T-helper 17 cell (primary cell): ENCODE measurements around the gene PLA2G4C. TPM values are rescaled to one million over a fixed set of nuclear protein-coding genes. Genes with fewer than 3 reads are reported as not detected.
"Not testable (repeated sequence)": the region's sequence is repeated elsewhere in the genome, so short reads cannot be mapped to it uniquely, and the experiment has no call there.

Experiments used
- ATAC-seq: fragments of 150-1000 bp; cut with Tn5 transposase; 2 replicates; pipeline ENCODE4 v1.10.0; 2021; ENCODE audit warnings: mild to moderate bottlenecking, moderate library complexity
- DNase-seq, 3 donors: peaks; one replicate each; pipeline versions ENCODE4 v3.0.0 to v3.0.0-alpha.2; 2020 to 2021
- H3K9me3 ChIP-seq: one replicate; pipeline ENCODE4 v1.7.0; 2013; ENCODE audit warnings: low read length, mild to moderate bottlenecking; ENCODE audit not compliant: control insufficient read depth, poor library complexity, severe bottlenecking
- H3K27ac Mint-ChIP-seq: one replicate; pipeline ENCODE4 v1.8.0; 2022; ENCODE audit warnings: mild to moderate bottlenecking, moderate library complexity, mixed read lengths
- H3K27me3 Mint-ChIP-seq: one replicate; pipeline ENCODE4 v1.8.0; 2022; ENCODE audit warnings: mixed read lengths
- H3K36me3 Mint-ChIP-seq: one replicate; pipeline ENCODE4 v1.8.0; 2022; ENCODE audit warnings: low read depth, mixed read lengths
- H3K4me1 Mint-ChIP-seq: one replicate; pipeline ENCODE4 v1.8.0; 2022; ENCODE audit warnings: mild to moderate bottlenecking, mixed read lengths
- H3K4me3 Mint-ChIP-seq: one replicate; pipeline ENCODE4 v1.8.0; 2022; ENCODE audit warnings: mild to moderate bottlenecking, moderate library complexity, mixed read lengths
- total RNA-seq, 4 donors: library from RNA in 2 of 4; stranded (reverse) in 2 of 4; gene quantifications; one replicate each; pipeline ENCODE4 v1.2.3 and lab custom pipeline; 2022 to 2026

PLA2G4C gene
- total RNA-seq, 2 donors from 2014 or later, result 11.7 to 12.6 TPM

DNA sequence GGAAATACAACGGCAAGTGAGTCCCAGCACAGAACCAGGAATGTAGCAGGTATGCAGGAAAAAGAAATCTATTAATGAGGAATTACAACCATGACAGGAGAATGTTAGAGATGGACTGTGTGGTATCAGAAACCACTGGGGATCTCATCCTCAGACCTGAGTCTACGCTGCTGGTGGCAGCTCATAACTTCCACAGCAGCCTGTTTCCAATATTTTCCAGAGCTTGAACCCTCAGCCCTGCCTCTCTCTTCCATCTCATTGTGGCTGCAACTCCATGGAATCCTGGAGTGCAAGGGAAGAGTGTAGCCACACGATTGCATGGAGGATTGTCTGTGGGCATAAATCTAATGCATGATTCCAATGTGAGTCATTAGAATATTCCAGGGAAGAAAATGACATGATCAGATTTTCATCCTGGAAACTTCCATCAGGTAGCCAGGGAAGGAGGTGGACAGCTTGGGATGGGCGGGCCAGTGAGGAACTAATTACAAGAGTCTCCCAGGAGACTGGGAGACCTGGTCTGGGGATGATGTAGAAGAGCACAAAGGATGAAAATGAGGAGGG lies 14.9 kb downstream of the PLA2G4C start:
- ATAC-seq (no peak), DNase-seq (no peak)
- Mint-ChIP-seq H3K4me1 (no peaks in the 10 kb centered on the region), H3K36me3 (peaks cover 4% of the 10 kb centered on the region), H3K27me3 (no peaks in the 10 kb centered on the region), H3K4me3 (no peak overlapping the region), H3K27ac (no peak overlapping the region)
- no peaks in the 10 kb centered on the region for H3K9me3 ChIP-seq

GRCh38 chr19:48094855-48095203 lies 15.8 kb downstream of the PLA2G4C start:
- Mint-ChIP-seq H3K27ac (no peak overlapping the region), H3K36me3 (peaks cover 4% of the 10 kb centered on the region), H3K4me3 (no peak overlapping the region), H3K4me1 (no peaks in the 10 kb centered on the region), H3K27me3 (peaks cover 7% of the 10 kb centered on the region)
- ATAC-seq (no peak), DNase-seq (no peak)
- no peaks in the 10 kb centered on the region for H3K9me3 ChIP-seq

GRCh38 chr19:48094129-48094854 lies 16.3 kb downstream of the PLA2G4C start:
- ATAC-seq, result no peak
- H3K36me3 Mint-ChIP-seq, result peaks cover 4% of the 10 kb centered on the region
- H3K9me3 ChIP-seq, result no peaks in the 10 kb centered on the region
- no peaks in the 10 kb centered on the region for H3K4me1 Mint-ChIP-seq
- H3K4me3 Mint-ChIP-seq, result no peak overlapping the region
- H3K27ac Mint-ChIP-seq, result no peak overlapping the region
- DNase-seq, result no peak
- peaks cover 10% of the 10 kb centered on the region for H3K27me3 Mint-ChIP-seq

DNA sequence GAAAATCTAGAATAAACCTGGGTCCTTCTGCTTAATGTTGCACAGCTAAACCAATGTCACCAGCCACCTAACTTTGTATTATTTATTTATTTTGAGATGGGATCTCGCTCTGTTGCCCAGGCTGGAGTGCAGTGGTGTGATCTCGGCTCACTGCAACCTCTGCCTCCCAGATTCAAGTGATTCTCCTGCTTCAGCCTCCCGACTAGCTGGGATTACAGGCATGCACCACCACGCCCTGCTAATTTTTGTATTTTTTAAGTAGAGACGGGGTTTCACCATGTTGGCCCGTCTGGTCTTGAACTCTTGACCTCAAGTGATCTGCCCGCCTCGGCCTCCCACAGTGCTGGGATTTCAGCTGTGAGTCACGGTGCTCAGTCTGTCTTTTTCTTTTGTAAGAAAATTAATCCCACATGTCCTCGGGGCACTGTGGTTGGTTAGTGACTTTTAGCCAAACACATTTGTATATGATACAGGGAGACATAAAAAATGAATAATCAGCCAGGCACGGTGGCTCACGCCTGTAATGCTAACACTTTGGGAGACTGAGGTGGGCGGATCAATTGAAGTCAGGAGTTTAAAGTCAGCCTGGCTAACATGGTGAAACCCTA lies 19.4 kb downstream of the PLA2G4C start:
- H3K9me3 ChIP-seq, H3K36me3 Mint-ChIP-seq, H3K4me3 Mint-ChIP-seq, ATAC-seq, DNase-seq, H3K4me1 Mint-ChIP-seq, H3K27ac Mint-ChIP-seq: not testable (repeated sequence)
- H3K27me3 Mint-ChIP-seq, result peaks cover 21% of the 10 kb centered on the region

DNA sequence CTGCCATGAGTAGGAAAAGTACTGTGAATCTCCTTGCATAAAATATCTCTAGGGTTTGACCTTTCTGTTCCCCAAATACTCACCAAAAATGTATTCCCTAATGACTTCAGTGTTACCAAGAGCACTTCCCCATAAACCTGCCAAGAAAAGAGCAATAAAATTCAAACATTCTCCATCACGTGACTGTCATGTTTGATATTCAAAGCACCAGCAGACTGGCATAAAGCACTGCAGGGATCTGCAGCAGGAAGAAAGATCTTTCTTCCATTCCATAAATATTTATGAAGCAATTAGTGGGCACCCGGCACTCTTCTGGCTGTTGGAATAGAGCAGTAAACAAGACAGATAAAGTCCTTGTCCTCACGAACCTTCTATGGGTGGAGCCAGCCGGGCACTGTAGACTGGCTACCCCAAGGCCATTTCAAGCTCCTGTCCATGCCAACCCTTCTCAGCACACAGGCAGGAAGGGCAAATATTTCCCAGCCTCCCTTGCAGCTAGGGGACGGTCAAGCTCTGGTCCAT lies 20.3 kb downstream of the PLA2G4C start:
- no peak overlapping the region for H3K4me3 Mint-ChIP-seq
- H3K4me1 Mint-ChIP-seq, result no peaks in the 10 kb centered on the region
- peaks cover 21% of the 10 kb centered on the region for H3K27me3 Mint-ChIP-seq
- DNase-seq, result no peak
- no peak for ATAC-seq
- no peaks in the 10 kb centered on the region for H3K9me3 ChIP-seq
- no peak overlapping the region for H3K27ac Mint-ChIP-seq
- peaks cover 2% of the 10 kb centered on the region for H3K36me3 Mint-ChIP-seq

DNA sequence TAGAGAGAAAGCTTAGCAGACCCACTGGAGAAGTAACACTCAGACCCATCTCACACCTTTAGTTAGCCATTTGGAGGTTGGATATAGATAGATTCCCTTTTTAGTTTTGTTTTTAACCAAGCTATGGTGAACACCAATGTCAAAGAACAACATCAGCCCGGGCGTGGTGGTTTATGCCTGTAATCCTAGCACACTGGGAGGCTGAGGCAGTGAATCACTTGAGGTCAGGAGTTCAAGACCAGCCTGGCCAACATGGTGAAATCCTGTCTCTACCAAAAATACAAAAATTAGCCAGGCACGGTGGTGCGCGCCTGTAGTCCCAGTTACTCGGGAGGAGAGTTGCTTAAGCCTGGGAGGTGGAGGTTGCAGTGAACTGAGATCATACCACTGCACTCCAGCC lies 21.6 kb downstream of the PLA2G4C start:
- not testable (repeated sequence) for H3K4me1 Mint-ChIP-seq, DNase-seq, H3K27ac Mint-ChIP-seq, ATAC-seq, H3K36me3 Mint-ChIP-seq, H3K4me3 Mint-ChIP-seq, H3K9me3 ChIP-seq
- H3K27me3 Mint-ChIP-seq, result peaks cover 25% of the 10 kb centered on the region

DNA sequence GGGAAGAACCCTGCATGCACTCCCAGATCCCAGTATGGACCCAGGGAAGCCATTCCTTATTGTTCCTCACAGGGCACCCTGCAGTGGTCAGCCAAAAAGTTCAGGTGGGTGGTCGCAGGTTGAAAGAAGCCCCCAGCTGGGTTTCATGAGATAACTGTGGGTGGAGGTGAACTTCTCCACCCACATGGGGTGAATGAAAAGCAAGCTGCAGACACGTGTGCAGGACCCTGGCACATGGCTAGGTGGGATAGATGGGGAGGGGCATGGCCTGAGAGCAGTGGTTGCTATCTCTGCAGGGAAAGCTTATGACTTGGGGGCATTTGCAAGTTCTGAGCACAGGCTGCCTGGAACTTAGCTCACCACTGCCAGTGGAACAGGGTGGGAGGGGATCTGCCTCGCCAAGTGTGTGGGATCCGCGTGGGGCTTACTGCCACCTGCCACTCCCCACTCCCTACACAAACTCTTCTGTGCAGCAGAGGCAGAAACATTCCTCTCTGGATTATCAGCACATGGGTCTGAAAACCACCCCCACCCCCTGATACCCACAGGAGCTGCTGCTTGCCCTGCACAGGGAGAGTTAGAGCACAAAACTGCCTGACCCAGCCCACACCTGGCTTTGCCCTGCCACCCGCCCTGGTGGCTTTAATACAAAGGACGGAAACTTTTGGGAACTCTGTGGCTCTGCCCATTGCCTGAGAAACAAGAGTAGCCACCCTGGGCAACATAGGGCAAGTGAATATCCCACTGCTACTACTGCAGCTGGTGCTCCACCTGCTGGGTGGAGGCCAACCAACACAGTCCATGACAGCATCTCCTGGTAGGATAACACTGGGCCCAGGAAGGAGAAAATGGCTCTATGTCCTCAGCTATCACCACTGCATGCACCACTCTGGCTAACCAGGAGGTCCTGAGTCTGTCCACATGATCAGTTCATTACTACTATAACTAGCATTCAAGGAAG lies 24.4 kb downstream of the PLA2G4C start:
- H3K9me3 ChIP-seq, result no peaks in the 10 kb centered on the region
- Mint-ChIP-seq H3K4me1 (no peaks in the 10 kb centered on the region), H3K36me3 (no peaks in the 10 kb centered on the region), H3K27me3 (peaks cover 25% of the 10 kb centered on the region), H3K27ac (no peak overlapping the region), H3K4me3 (no peak overlapping the region)
- ATAC-seq (no peak), DNase-seq (no peak)

- Mint-ChIP-seq H3K27me3 (peaks cover 21% of the 10 kb centered on the region), H3K4me3 (no peak overlapping the region), H3K4me1 (no peaks in the 10 kb centered on the region), H3K27ac (no peak overlapping the region), H3K36me3 (no peaks in the 10 kb centered on the region)
- H3K9me3 ChIP-seq, result no peaks in the 10 kb centered on the region
- DNase-seq (no peak), ATAC-seq (no peak)
Measured at GRCh38 chr19:48085076-48085475, 25.5 kb downstream of the PLA2G4C start.

- Mint-ChIP-seq H3K4me1 (no peaks in the 10 kb centered on the region), H3K27ac (no peak overlapping the region), H3K36me3 (peaks cover 3% of the 10 kb centered on the region), H3K27me3 (peaks cover 5% of the 10 kb centered on the region), H3K4me3 (no peak overlapping the region)
- DNase-seq, result no peak
- no peak for ATAC-seq
- no peaks in the 10 kb centered on the region for H3K9me3 ChIP-seq
Measured at GRCh38 chr19:48081106-48081505, 29.5 kb downstream of the PLA2G4C start.

DNA sequence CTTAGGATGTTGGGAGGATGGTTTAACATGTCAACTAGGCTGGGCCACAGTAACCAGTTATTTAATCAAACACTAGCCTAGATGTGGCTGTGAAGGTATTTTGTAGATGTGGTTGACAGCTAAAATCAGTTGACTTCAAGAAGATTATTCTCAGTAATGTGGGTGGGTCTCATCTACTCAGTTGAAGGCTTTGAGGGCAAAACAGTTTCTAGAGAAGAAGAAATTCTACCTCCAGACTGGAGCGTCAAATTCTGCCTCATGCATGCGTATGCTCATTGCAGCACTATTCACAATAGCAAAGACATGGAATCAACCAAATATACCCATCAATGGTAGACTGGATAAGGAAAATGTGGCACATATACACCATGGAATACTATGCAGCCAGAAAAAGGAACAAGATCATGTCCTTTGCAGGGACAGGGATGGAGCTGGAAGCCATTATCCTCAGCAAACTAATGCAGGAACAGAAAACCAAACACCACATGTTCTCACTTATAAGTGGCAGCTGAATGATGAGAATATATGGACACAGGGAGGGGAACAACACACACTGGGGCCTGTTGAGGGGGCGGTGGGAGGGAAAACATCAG lies 40.3 kb downstream of the PLA2G4C start:
- not testable (repeated sequence) for DNase-seq, H3K27ac Mint-ChIP-seq, H3K4me1 Mint-ChIP-seq, ATAC-seq, H3K27me3 Mint-ChIP-seq, H3K4me3 Mint-ChIP-seq, H3K9me3 ChIP-seq, H3K36me3 Mint-ChIP-seq

GRCh38 chr19:48069435-48069834 lies 41.2 kb downstream of the PLA2G4C start:
- no peaks in the 10 kb centered on the region for H3K36me3 Mint-ChIP-seq
- H3K4me3 Mint-ChIP-seq, result no peak overlapping the region
- DNase-seq (no peak), ATAC-seq (no peak)
- no peaks in the 10 kb centered on the region for H3K27me3 Mint-ChIP-seq
- no peaks in the 10 kb centered on the region for H3K4me1 Mint-ChIP-seq
- no peak overlapping the region for H3K27ac Mint-ChIP-seq
- no peaks in the 10 kb centered on the region for H3K9me3 ChIP-seq

GRCh38 chr19:48064509-48064908 lies 46.1 kb downstream of the PLA2G4C start:
- Mint-ChIP-seq H3K27me3 (no peaks in the 10 kb centered on the region), H3K4me3 (no peak overlapping the region), H3K36me3 (peaks cover 3% of the 10 kb centered on the region), H3K27ac (no peak overlapping the region), H3K4me1 (no peaks in the 10 kb centered on the region)
- DNase-seq (no peak), ATAC-seq (no peak)
- no peaks in the 10 kb centered on the region for H3K9me3 ChIP-seq
